ENCODE measurements around the gene MYOM1.

- TF ChIP-seq CTCF (IDR thresholded peaks at IDR 0.05) (peak; percentile 59 to 74 (median 62)), POLR2A (IDR thresholded peaks at IDR 0.05) (no peak)
These were observed 156.7 kb downstream of the MYOM1 start for GRCh38 chr18:3062798-3063680.

Data from uterus (tissue), 2 donors.